PC-3 (cell line): ENCODE measurements around the gene SEPTIN14.

Source experiments
- CTCF ChIP-seq: fragments of 300-600 bp; sonication (generic); conservative IDR thresholded peaks from 2 replicates; pipeline ENCODE4 v1.5.1; 2017; ENCODE audit warnings: antibody characterized with exemption, low read depth, mild to moderate bottlenecking, low read length
- EZH2 ChIP-seq: fragments of 300-600 bp; sonication (generic); IDR thresholded peaks from one replicate; pipeline ENCODE4 v1.6.1; 2017; ENCODE audit warnings: antibody characterized with exemption, mild to moderate bottlenecking, low read length; ENCODE audit not compliant: unreplicated experiment

- TF ChIP-seq CTCF (no peak), EZH2 (no peak)
Observed at GRCh38 chr7:55878691-55879090, 16.1 kb upstream of the SEPTIN14 start.
